Pancreas (tissue), 10 donors: ENCODE results near the gene CCDC192. TPM values are rescaled to one million over a fixed set of nuclear protein-coding genes. Genes with fewer than 3 reads are reported as not detected.
"Not testable (repeated sequence)": the region's sequence is repeated elsewhere in the genome, so short reads cannot be mapped to it uniquely, and the experiment has no call there.

Experiments
- ATAC-seq, 4 donors: fragments of 200-7000 bp; cut with Tn5 transposase; one replicate each; pipeline versions ENCODE4 v1.8.0 to v1.9.1; 2020; ENCODE audit warnings: mild to moderate bottlenecking in 4 of 4, moderate library complexity in 4 of 4
- DNase-seq, 6 donors: peaks; one replicate each; pipeline ENCODE4 v3.0.0-alpha.2; 2020
- FAIRE-seq: peaks from 2 replicates; lab custom pipeline; 2012; peaks lifted over from hg19 to GRCh38; lab: Jason Lieb, UNC
- H3K27ac ChIP-seq, 4 donors: fragments of 200-600 bp; sonication (generic); 1 replicate in 3 of 4; 2 replicates in 1 of 4; pipeline versions ENCODE4 v1.5.0 to v1.8.0; 2020
- H3K27me3 ChIP-seq, 4 donors: fragments of 200-600 bp; one replicate each; pipeline ENCODE4 v1.8.0; 2021
- H3K36me3 ChIP-seq, 3 donors: fragments of 200-600 bp; sonication (generic) in 1 of 3; one replicate each; pipeline versions ENCODE4 v1.5.0 to v1.8.0; 2020 to 2021
- H3K4me1 ChIP-seq, 3 donors: fragments of 200-600 bp; one replicate each; pipeline ENCODE4 v1.8.0; 2021
- H3K4me3 ChIP-seq, 4 donors: fragments of 200-600 bp; sonication (generic) in 2 of 4; one replicate each; pipeline versions ENCODE4 v1.5.0 to v1.8.0; 2020 to 2021
- H3K9me3 ChIP-seq, 4 donors: fragments of 200-600 bp; one replicate each; pipeline ENCODE4 v1.8.0; 2021
- CTCF ChIP-seq, 4 donors: fragments of 200-600 bp; sonication (generic) in 3 of 4; IDR thresholded peaks; one replicate each; pipeline versions ENCODE4 v1.5.0 to v1.8.0; 2021; ENCODE audit warnings: antibody characterized with exemption in 4 of 4
- WGBS, 2 donors: extraction: QIAGEN DNeasy Blood & Tissue Kit; methylation state at CpG; one replicate each; pipeline ENCODE4 v1.1.7; 2013; 5-methylcytosine and 5-hydroxymethylcytosine counted together
- intact Hi-C, 3 donors: fragments of 100-400 bp; cut with DNase I; formaldehyde crosslinking; loops; one replicate each; pipeline versions ENCODE4 v1.11.1 to v1.14.2; 2022
- polyA plus RNA-seq, 2 donors: library from polyadenylated mRNA; stranded (reverse); fragments of 200-250 nt; gene quantifications; one replicate each; pipeline ENCODE4 v1.2.3, GENCODE V29; 2013
- total RNA-seq, 6 donors: library from RNA; stranded (reverse); fragmentation: NEBNext Ultra II Directional in 4 of 6; extraction: Animal tissue kit (Norgen Biotek cat#: 25700) in 4 of 6; gene quantifications; one replicate each; pipeline versions ENCODE4 v1.2.1 to v1.2.4, GENCODE V29; 2021 to 2023
- donor health status: healthy with polysubstance abuse.
- donor health status: DM: no; HTN: no; CAD: no; lungs with moderate emphysema.
- donor health status: DM: no; HTN: no; CAD: no.
- donor health status: control.
- donor health status: control.
- donor health status: Bipolar disorder and iron deficiency.
- donor health status: DM: yes; HTN: yes; CAD: no.
- donor health status: DM: no; HTN: no; CAD: no.
- donor health status: DM: no; HTN: no; CAD: no.
- donor health status: DM: yes; HTN: yes; CAD: no.

CCDC192 gene
- total and polyA plus RNA-seq, 8 donors: not detected

- TF ChIP-seq CTCF (IDR thresholded peaks at IDR 0.05): no peak
- WGBS, 2 donors: 66 to 70% methylated on average over 1 of the region's 1 CpG
Measured at GRCh38 chr5:127718181-127718580, 15.0 kb downstream of the CCDC192 start.

GRCh38 chr5:127723571-127723970, 20.4 kb downstream of the CCDC192 start:
- intact Hi-C loops: no loop called here
- H3K4me3 ChIP-seq: no peak overlapping the region
- no peaks in the 10 kb centered on the region for H3K27me3 ChIP-seq
- FAIRE-seq (no peak), ATAC-seq (peak in 3 of 4 donors; percentile 43 to 78 (median 64)), DNase-seq (peak in 1 of 6 donors; percentile 19)
- no peaks in the 10 kb centered on the region for H3K9me3 ChIP-seq
- peaks cover 0 to 6% (median 0%) of the 10 kb centered on the region in 3 donors for H3K4me1 ChIP-seq
- TF ChIP-seq CTCF (IDR thresholded peaks at IDR 0.05): no peak
- WGBS, 2 donors: 26 to 53% methylated on average over 2 of the region's 2 CpGs
- no peak overlapping the region for H3K27ac ChIP-seq
- H3K36me3 ChIP-seq: no peaks in the 10 kb centered on the region

More at GRCh38 chr5:127718181-127718580, 15.0 kb downstream of the CCDC192 start:
- DNase-seq: no peak
- intact Hi-C loops: no loop called here
- Histone ChIP-seq H3K27me3 (no peaks in the 10 kb centered on the region), H3K4me3 (no peak overlapping the region), H3K4me1 (no peaks in the 10 kb centered on the region), H3K9me3 (no peaks in the 10 kb centered on the region), H3K27ac (no peak overlapping the region), H3K36me3 (no peaks in the 10 kb centered on the region)
- FAIRE-seq: no peak
- no peak for ATAC-seq

- WGBS, 2 donors: 75 to 93% methylated on average over 1 of the region's 1 CpG
- Histone ChIP-seq H3K27me3 (no peaks in the 10 kb centered on the region), H3K4me3 (no peak overlapping the region), H3K9me3 (no peaks in the 10 kb centered on the region), H3K4me1 (peaks cover 0 to 6% (median 0%) of the 10 kb centered on the region in 3 donors), H3K27ac (no peak overlapping the region), H3K36me3 (no peaks in the 10 kb centered on the region)
- intact Hi-C loops: no loop called here
- TF ChIP-seq CTCF (IDR thresholded peaks at IDR 0.05): no peak
- FAIRE-seq: peak; percentile 45
- no peak for DNase-seq
- ATAC-seq: no peak
Measured at GRCh38 chr5:127725673-127726072, 22.5 kb downstream of the CCDC192 start.

- intact Hi-C loops: no loop called here
- WGBS, 2 donors: 75 to 89% methylated on average over 1 of the region's 1 CpG
Measured at GRCh38 chr5:127732963-127733362, 29.8 kb downstream of the CCDC192 start.

GRCh38 chr5:127739348-127739747, 36.2 kb downstream of the CCDC192 start:
- ATAC-seq, intact Hi-C loops, FAIRE-seq: not testable (repeated sequence)

More at GRCh38 chr5:127732963-127733362, 29.8 kb downstream of the CCDC192 start:
- DNase-seq (no peak), ATAC-seq (no peak), FAIRE-seq (no peak)
- Histone ChIP-seq H3K9me3 (no peaks in the 10 kb centered on the region), H3K4me1 (no peaks in the 10 kb centered on the region), H3K4me3 (no peak overlapping the region), H3K27ac (no peak overlapping the region), H3K27me3 (no peaks in the 10 kb centered on the region), H3K36me3 (no peaks in the 10 kb centered on the region)
- no peak for TF ChIP-seq CTCF (IDR thresholded peaks at IDR 0.05)

More at GRCh38 chr5:127739348-127739747, 36.2 kb downstream of the CCDC192 start:
- peak in 1 of 6 donors; percentile 27 for DNase-seq
- H3K36me3 ChIP-seq, H3K27me3 ChIP-seq, H3K4me1 ChIP-seq, H3K9me3 ChIP-seq, H3K27ac ChIP-seq, H3K4me3 ChIP-seq: not testable (repeated sequence)
- WGBS, 2 donors: 60 to 66% methylated on average over 14 of the region's 14 CpGs
